GM18498 (cell line): ENCODE results near the gene SLC38A8.

ENCODE experiments used
- ATAC-seq: cut with Tn5 transposase; IDR thresholded peaks from one replicate; pipeline ENCODE4 v1.9.1; 2021; ENCODE audit warnings: mild to moderate bottlenecking, moderate library complexity; ENCODE audit not compliant: unreplicated experiment

Gene SLC38A8

GRCh38 chr16:84033251-84034195, 9.1 kb downstream of the SLC38A8 start:
- ATAC-seq: no peak

- ATAC-seq: no peak
These were observed 10.0 kb downstream of the SLC38A8 start for GRCh38 chr16:84032458-84033178.

GRCh38 chr16:84031556-84031955, 11.0 kb downstream of the SLC38A8 start:
- no peak for ATAC-seq

DNA sequence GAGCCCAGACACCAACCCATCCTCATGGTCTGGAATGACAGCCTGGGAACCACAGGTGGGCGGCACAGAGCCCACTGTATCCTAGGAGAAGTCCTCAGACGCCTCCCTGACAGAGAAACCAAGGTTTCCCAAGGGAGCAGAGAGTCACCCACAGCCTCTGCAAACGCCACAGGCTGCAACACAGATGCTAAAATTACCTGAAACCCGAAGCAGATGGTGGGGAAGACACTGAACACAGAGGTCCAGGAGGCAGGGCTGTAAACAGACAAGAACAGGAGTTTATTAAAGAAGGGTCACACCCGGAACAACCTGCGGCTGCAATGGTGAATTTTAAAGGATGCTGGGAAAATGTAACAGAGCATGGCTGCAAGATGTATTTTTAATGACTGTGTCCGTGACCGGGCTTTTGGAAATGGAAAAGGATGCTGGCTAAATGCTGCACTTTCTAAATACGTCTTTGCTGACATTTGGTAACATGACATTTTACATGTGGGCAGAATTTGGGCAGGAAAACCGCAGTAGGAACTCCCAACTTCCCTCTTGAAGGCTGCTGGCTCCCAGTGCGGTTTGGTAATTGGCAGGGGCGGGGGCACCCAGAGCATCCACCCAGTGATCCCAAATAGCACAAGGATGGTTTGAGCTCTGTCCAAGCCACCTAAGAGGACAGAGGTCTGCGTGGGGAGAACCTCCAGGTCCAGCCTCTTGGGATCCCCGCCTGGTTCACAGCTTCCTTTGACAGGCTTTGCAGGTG, 13.1 kb downstream of the SLC38A8 start:
- ATAC-seq: no peak

- ATAC-seq: no peak
These were observed 15.0 kb downstream of the SLC38A8 start for GRCh38 chr16:84027625-84028024.

- no peak for ATAC-seq
These were observed 16.0 kb downstream of the SLC38A8 start for GRCh38 chr16:84026606-84027005.

GRCh38 chr16:84024854-84025253, 17.7 kb downstream of the SLC38A8 start:
- no peak for ATAC-seq

DNA sequence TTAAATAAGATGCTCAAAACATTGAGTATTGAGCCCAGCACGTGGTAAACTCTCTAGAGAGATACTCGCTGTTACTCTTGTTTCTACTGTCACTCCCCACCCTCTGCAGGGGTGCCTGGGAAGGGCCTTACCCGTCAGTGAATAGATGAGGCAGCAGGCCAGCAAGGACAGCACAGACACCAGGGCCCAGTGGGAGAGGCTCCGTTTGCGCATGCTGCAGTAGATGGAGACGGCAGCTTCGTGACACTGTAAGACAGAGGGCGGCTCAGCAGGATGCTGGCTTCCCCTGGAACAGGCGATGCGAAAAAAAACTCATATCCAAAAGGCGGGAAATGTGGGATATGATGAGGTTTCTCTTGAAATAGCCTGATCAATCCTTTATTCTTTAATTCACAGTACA, 20.0 kb downstream of the SLC38A8 start:
- no peak for ATAC-seq

DNA sequence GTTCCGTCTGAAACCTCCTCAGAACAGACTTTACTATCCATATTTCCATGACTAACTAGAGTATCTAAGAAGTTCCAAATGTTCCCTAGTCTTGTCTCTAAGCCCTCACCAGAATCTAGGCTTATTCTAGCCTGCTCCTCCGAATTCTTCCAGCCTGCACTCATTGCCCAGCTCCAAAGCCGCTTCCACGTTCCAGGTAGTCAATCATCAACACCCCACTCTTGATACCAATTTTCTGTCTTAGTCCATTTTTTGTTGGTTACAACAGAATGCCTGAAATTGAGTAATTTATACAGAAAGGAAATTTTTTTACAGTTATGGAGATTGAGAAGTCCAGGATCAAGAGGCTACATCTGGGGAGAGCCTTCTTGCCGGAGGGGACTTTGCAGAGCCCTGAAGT, 21.1 kb downstream of the SLC38A8 start:
- ATAC-seq: no peak

DNA sequence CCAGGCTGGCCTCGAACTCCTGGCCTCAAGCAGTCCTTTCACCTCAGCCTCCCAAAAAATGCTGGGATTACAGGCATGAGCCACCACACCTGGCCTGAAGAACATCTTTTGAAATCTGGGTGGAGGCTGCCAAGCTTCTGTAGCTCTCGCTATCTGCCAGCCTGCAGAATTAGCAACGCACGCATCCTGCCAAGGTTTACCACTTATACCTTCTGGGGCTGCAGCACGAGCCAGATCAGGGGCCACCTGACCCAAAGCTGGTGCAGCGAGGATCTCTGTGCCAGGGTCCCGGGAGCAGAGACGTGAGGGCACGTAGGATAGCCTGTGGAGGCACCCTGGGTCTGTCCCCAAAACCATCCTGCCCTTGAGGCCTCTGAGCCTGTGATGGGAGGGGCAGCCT, 22.2 kb downstream of the SLC38A8 start:
- no peak for ATAC-seq

DNA sequence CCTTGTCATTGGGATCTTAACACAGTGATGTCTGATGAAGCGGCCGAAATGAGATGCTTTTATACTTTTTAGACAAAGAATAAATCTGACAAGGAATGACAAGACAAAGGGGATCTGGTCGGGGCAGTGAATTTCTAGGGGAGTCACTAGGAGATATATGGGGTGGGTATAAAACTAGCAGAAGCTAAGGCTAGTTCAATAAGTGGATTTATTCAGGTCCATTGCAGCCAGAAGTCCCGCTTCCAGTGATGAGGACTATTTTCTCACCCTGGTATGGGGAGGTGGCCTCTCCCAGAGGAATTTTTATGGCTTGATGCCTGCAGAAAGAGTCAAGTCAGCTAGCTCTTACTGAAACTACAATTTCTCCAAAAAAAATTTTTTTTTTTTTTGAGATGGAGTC, 23.9 kb downstream of the SLC38A8 start:
- ATAC-seq: no peak

DNA sequence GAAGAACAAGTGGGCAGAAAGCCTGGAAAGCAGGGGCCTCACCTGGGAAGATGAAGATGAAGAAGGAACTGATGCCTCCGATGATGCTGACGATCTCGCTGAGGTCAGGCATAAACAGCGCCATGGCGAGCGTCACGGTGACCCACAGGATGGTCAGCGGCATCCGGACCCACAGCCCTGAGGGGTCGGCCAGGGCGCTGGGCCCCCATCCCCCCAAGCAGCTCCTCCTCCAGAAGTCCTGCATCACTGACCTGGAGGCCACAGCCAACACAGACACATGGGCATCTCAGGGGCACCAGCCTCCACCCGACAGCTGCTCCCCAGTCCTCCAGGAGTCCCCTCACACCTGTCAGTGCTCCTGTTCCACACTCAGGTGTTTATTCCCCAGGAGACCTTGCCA, 26.1 kb downstream of the SLC38A8 start:
- ATAC-seq: no peak

GRCh38 chr16:84015399-84015798, 27.2 kb downstream of the SLC38A8 start:
- ATAC-seq: no peak

DNA sequence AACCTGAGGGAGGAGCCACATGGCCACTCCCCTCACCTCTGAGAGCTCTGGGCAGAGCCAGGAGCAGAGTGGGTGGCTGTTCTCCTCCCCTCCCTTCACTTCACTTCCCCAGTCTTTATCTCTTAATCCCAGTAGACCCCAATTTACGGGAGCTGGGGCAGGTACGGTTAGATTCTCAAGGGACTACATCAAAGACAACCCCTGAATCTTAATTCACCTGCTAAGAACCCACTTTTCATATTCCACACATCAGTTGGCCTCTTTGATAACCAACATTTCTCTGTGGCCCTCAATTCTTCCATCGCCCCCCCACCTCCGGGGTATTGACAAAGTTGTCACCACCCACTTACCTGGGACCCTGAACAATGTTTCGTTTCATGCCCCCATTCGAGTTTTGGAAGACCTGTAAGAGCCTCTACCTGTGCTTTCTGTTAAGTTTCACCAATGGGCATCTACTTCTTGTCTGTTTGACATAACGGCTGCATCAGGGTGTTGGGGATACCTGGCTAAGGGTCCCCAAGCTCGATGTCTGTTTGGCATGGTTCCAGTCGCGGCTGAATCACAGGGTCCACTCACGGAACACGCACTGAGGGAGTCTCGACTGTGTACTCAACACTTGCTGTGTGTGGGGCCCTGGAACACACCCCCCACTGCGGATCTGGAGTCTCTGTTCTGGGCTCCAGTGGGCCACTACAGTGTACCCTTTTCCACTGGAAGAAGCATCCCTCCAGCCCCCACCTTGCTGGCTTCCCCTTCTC, 27.8 kb downstream of the SLC38A8 start:
- ATAC-seq: no peak

GRCh38 chr16:84013787-84014569, 28.6 kb downstream of the SLC38A8 start:
- ATAC-seq: peak; percentile 71

- ATAC-seq: no peak
These were observed 33.3 kb downstream of the SLC38A8 start for GRCh38 chr16:84009282-84009681.

- ATAC-seq: no peak
These were observed 34.6 kb downstream of the SLC38A8 start for GRCh38 chr16:84007965-84008364.

- ATAC-seq: no peak
These were observed 35.1 kb downstream of the SLC38A8 start for GRCh38 chr16:84007520-84007919.

- ATAC-seq: no peak
These were observed 37.2 kb downstream of the SLC38A8 start for GRCh38 chr16:84005391-84005790.

GRCh38 chr16:84004442-84004841, 38.2 kb downstream of the SLC38A8 start:
- ATAC-seq: no peak
